ENCODE results near the gene KNCN. TPM values are rescaled to one million over a fixed set of nuclear protein-coding genes. Genes with fewer than 3 reads are reported as not detected.

KNCN gene
- total RNA-seq, 1 donor: not detected

- Histone ChIP-seq H3K36me3 (ENCODE audit: insufficient read depth, low read length) (no peaks in the 10 kb centered on the region), H3K79me2 (ENCODE audit: insufficient read depth, low read length) (no peaks in the 10 kb centered on the region), H2AFZ (ENCODE audit: low read length) (no peak overlapping the region), H3K27me3 (ENCODE audit: insufficient read depth, low read length) (peaks cover 29% of the 10 kb centered on the region), H3K4me3 (ENCODE audit: insufficient read depth, low read length) (peak overlapping the region; percentile 62), H4K20me1 (ENCODE audit: insufficient read depth, low read length) (no peaks in the 10 kb centered on the region), H3K9me3 (ENCODE audit: low read depth, low read length) (no peaks in the 10 kb centered on the region), H3K4me1 (ENCODE audit: insufficient read depth, low read length) (no peaks in the 10 kb centered on the region), H3K27ac (ENCODE audit: low read depth, low read length) (no peak overlapping the region), H3K4me2 (ENCODE audit: insufficient read depth, low read length) (peak overlapping the region; percentile 72)
- DNase-seq (ENCODE audit: insufficient read length, low spot score, missing footprints): peak; percentile 99
- TF ChIP-seq CTCF (IDR thresholded peaks at IDR 0.05; ENCODE audit: extremely low read depth, low read depth, low read length): peak; percentile 47
These were observed 18.8 kb downstream of the KNCN start for GRCh38 chr1:46532498-46533178.

GRCh38 chr1:46532095-46532494, 19.4 kb downstream of the KNCN start:
- Histone ChIP-seq H3K9me3 (ENCODE audit: low read depth, low read length) (no peaks in the 10 kb centered on the region), H3K27ac (ENCODE audit: low read depth, low read length) (no peak overlapping the region), H4K20me1 (ENCODE audit: insufficient read depth, low read length) (no peaks in the 10 kb centered on the region), H3K79me2 (ENCODE audit: insufficient read depth, low read length) (no peaks in the 10 kb centered on the region), H2AFZ (ENCODE audit: low read length) (no peak overlapping the region), H3K27me3 (ENCODE audit: insufficient read depth, low read length) (peaks cover 25% of the 10 kb centered on the region), H3K4me3 (ENCODE audit: insufficient read depth, low read length) (no peak overlapping the region), H3K36me3 (ENCODE audit: insufficient read depth, low read length) (no peaks in the 10 kb centered on the region), H3K4me1 (ENCODE audit: insufficient read depth, low read length) (no peaks in the 10 kb centered on the region), H3K4me2 (ENCODE audit: insufficient read depth, low read length) (no peak overlapping the region)
- DNase-seq (ENCODE audit: insufficient read length, low spot score, missing footprints): peak; percentile 83
- no peak for TF ChIP-seq CTCF (IDR thresholded peaks at IDR 0.05; ENCODE audit: extremely low read depth, low read depth, low read length)

GRCh38 chr1:46530791-46531409, 20.5 kb downstream of the KNCN start:
- no peak for TF ChIP-seq CTCF (IDR thresholded peaks at IDR 0.05; ENCODE audit: extremely low read depth, low read depth, low read length)
- Histone ChIP-seq H3K27me3 (ENCODE audit: insufficient read depth, low read length) (peaks cover 25% of the 10 kb centered on the region), H3K4me3 (ENCODE audit: insufficient read depth, low read length) (no peak overlapping the region), H3K4me2 (ENCODE audit: insufficient read depth, low read length) (no peak overlapping the region), H3K36me3 (ENCODE audit: insufficient read depth, low read length) (no peaks in the 10 kb centered on the region), H3K4me1 (ENCODE audit: insufficient read depth, low read length) (no peaks in the 10 kb centered on the region), H3K9me3 (ENCODE audit: low read depth, low read length) (no peaks in the 10 kb centered on the region), H4K20me1 (ENCODE audit: insufficient read depth, low read length) (no peaks in the 10 kb centered on the region), H3K27ac (ENCODE audit: low read depth, low read length) (no peak overlapping the region), H3K79me2 (ENCODE audit: insufficient read depth, low read length) (no peaks in the 10 kb centered on the region), H2AFZ (ENCODE audit: low read length) (no peak overlapping the region)
- peak; percentile 87 for DNase-seq (ENCODE audit: insufficient read length, low spot score, missing footprints)

- Histone ChIP-seq H3K9me3 (ENCODE audit: low read depth, low read length) (no peaks in the 10 kb centered on the region), H3K79me2 (ENCODE audit: insufficient read depth, low read length) (no peaks in the 10 kb centered on the region), H3K27ac (ENCODE audit: low read depth, low read length) (no peak overlapping the region), H3K4me1 (ENCODE audit: insufficient read depth, low read length) (no peaks in the 10 kb centered on the region), H2AFZ (ENCODE audit: low read length) (no peak overlapping the region), H4K20me1 (ENCODE audit: insufficient read depth, low read length) (no peaks in the 10 kb centered on the region), H3K36me3 (ENCODE audit: insufficient read depth, low read length) (no peaks in the 10 kb centered on the region), H3K4me2 (ENCODE audit: insufficient read depth, low read length) (no peak overlapping the region), H3K4me3 (ENCODE audit: insufficient read depth, low read length) (no peak overlapping the region), H3K27me3 (ENCODE audit: insufficient read depth, low read length) (peaks cover 25% of the 10 kb centered on the region)
- no peak for TF ChIP-seq CTCF (IDR thresholded peaks at IDR 0.05; ENCODE audit: extremely low read depth, low read depth, low read length)
- peak; percentile 82 for DNase-seq (ENCODE audit: insufficient read length, low spot score, missing footprints)
These were observed 21.1 kb downstream of the KNCN start for GRCh38 chr1:46530311-46530710.
